H1 (cell line): ENCODE measurements around the gene MINDY3. TPM values are rescaled to one million over a fixed set of nuclear protein-coding genes. Genes with fewer than 3 reads are reported as not detected.

Experiments used
- CTCF ChIA-PET: fragments of 300-600 bp; sonication (Branson Sonifier 250); formaldehyde crosslinking; loops from one replicate; lab custom pipeline; 2021; ENCODE audit not compliant: partially characterized antibody; lab: Charles Lee
- POLR2A ChIA-PET: fragments of 300-600 bp; sonication (Branson Sonifier 250); formaldehyde crosslinking; loops from one replicate; lab custom pipeline; 2021; ENCODE audit warnings: inconsistent platforms; ENCODE audit not compliant: partially characterized antibody; lab: Charles Lee
- DNase-seq, 2 experiments: peaks; one replicate each; pipeline versions ENCODE4 v3.0.0 to v3.0.0-alpha.2; 2010 to 2022; ENCODE audit warnings: low spot score in 2 of 2, low read depth in 1 of 2, mixed read lengths in 1 of 2
- FAIRE-seq: peaks from 2 replicates; lab custom pipeline; 2011; peaks lifted over from hg19 to GRCh38; lab: Jason Lieb, UNC
- H2AFZ ChIP-seq: 2 replicates; pipeline ENCODE4 v1.8.1; 2012; ENCODE audit warnings: low read length, inconsistent platforms
- H2AK5ac ChIP-seq: 2 replicates; pipeline ENCODE4 v1.6.1; 2013; ENCODE audit warnings: low read depth, low read length
- H2BK120ac ChIP-seq: replicated peaks from 2 replicates; pipeline ENCODE3; 2013; ENCODE audit warnings: low read depth, low read length, inconsistent platforms
- H2BK12ac ChIP-seq: 2 replicates; pipeline ENCODE4 v1.6.1; 2013; ENCODE audit warnings: low read depth, low read length
- H2BK15ac ChIP-seq: 2 replicates; pipeline ENCODE4 v1.6.1; 2013; ENCODE audit warnings: low read length
- H2BK20ac ChIP-seq: 2 replicates; pipeline ENCODE4 v1.6.1; 2013; ENCODE audit warnings: low read length
- H2BK5ac ChIP-seq: 2 replicates; pipeline ENCODE4 v1.6.1; 2013; ENCODE audit warnings: low read depth, low read length
- H3K14ac ChIP-seq: 2 replicates; pipeline ENCODE4 v1.6.1; 2013; ENCODE audit warnings: inconsistent platforms; ENCODE audit not compliant: insufficient read length
- H3K18ac ChIP-seq: 2 replicates; pipeline ENCODE4 v1.6.1; 2013; ENCODE audit warnings: low read length; ENCODE audit errors: extremely low read depth
- H3K23ac ChIP-seq: 2 replicates; pipeline ENCODE4 v1.6.1; 2013; ENCODE audit warnings: inconsistent platforms; ENCODE audit not compliant: insufficient read length
- H3K23me2 ChIP-seq: 2 replicates; pipeline ENCODE4 v1.6.1; 2013; ENCODE audit warnings: low read depth, low read length
- H3K27ac ChIP-seq: 2 replicates; pipeline ENCODE4 v1.6.1; 2011; ENCODE audit warnings: low read depth, low read length, inconsistent platforms
- H3K27me3 ChIP-seq, 4 experiments: replicated peaks in 1 of 4; 1 replicate in 1 of 4; 2 replicates in 3 of 4; pipeline versions ENCODE4 v1.6.1 to v1.8.1; 2011 to 2013; ENCODE audit warnings: low read length in 3 of 4, mild to moderate bottlenecking in 3 of 4, inconsistent platforms in 2 of 4, mixed read lengths in 2 of 4, moderate library complexity in 1 of 4; ENCODE audit not compliant: control insufficient read depth in 3 of 4, insufficient read depth in 3 of 4; ENCODE audit errors: extremely low read depth in 1 of 4
- H3K36me3 ChIP-seq, 4 experiments: 2 replicates each; pipeline versions ENCODE4 v1.6.1 to v1.8.1; 2011 to 2013; ENCODE audit warnings: mild to moderate bottlenecking in 4 of 4, low read length in 3 of 4, moderate library complexity in 2 of 4, control low read depth in 1 of 4, inconsistent platforms in 1 of 4; ENCODE audit not compliant: insufficient read depth in 4 of 4, control insufficient read depth in 2 of 4
- H3K4ac ChIP-seq: replicated peaks from 2 replicates; pipeline ENCODE3; 2013; ENCODE audit warnings: low read length, low read depth, mixed read lengths, inconsistent platforms; ENCODE audit not compliant: insufficient read length
- H3K4me1 ChIP-seq, 4 experiments: replicated peaks in 1 of 4; 1 replicate in 1 of 4; 2 replicates in 3 of 4; pipeline versions ENCODE4 v1.6.1 to v1.8.1; 2011 to 2013; ENCODE audit warnings: low read length in 3 of 4, inconsistent platforms in 2 of 4, mixed read lengths in 1 of 4; ENCODE audit not compliant: insufficient read depth in 4 of 4, control insufficient read depth in 3 of 4
- H3K4me2 ChIP-seq, 2 experiments: 2 replicates each; pipeline versions ENCODE4 v1.6.1 to v1.8.1; 2011 to 2013; ENCODE audit warnings: low read depth in 2 of 2, low read length in 2 of 2, control low read depth in 1 of 2, inconsistent platforms in 1 of 2, mild to moderate bottlenecking in 1 of 2; ENCODE audit not compliant: insufficient read depth in 1 of 2
- H3K4me3 ChIP-seq, 4 experiments: fragments of 200-600, 300-600 bp in 1 of 4; sonication (generic), shearing (Covaris generic), sonication (Bioruptor Twin) in 1 of 4; 2 replicates each; pipeline versions ENCODE4 v1.5.1 to v1.8.1; 2011 to 2016; ENCODE audit warnings: low read length in 4 of 4, low read depth in 3 of 4, control low read depth in 2 of 4, inconsistent platforms in 2 of 4, mild to moderate bottlenecking in 2 of 4, mixed read lengths in 1 of 4, moderate library complexity in 1 of 4; ENCODE audit not compliant: insufficient read depth in 2 of 4; ENCODE audit errors: extremely low read depth in 1 of 4
- H3K56ac ChIP-seq: replicated peaks from 2 replicates; pipeline ENCODE3; 2013; ENCODE audit warnings: low read depth, mild to moderate bottlenecking, mixed read lengths, low read length, inconsistent platforms; ENCODE audit not compliant: insufficient read length
- H3K79me1 ChIP-seq: 2 replicates; pipeline ENCODE4 v1.6.1; 2013; ENCODE audit warnings: low read depth, low read length, control low read depth
- H3K79me2 ChIP-seq, 2 experiments: 2 replicates each; pipeline versions ENCODE4 v1.6.1 to v1.8.1; 2012 to 2013; ENCODE audit warnings: low read length in 2 of 2, mild to moderate bottlenecking in 2 of 2, inconsistent platforms in 1 of 2; ENCODE audit not compliant: insufficient read depth in 2 of 2, control insufficient read depth in 1 of 2
- H3K9ac ChIP-seq, 4 experiments: replicated peaks in 1 of 4; 1 replicate in 1 of 4; 2 replicates in 3 of 4; pipeline versions ENCODE4 v1.6.1 to v1.8.1; 2011 to 2013; ENCODE audit warnings: low read depth in 3 of 4, low read length in 3 of 4, control low read depth in 2 of 4, mild to moderate bottlenecking in 2 of 4, moderate library complexity in 2 of 4, inconsistent platforms in 1 of 4; ENCODE audit errors: extremely low read depth in 1 of 4
- H3K9me3 ChIP-seq, 2 experiments: 2 replicates each; pipeline versions ENCODE4 v1.6.1 to v1.8.1; 2012 to 2013; ENCODE audit warnings: mild to moderate bottlenecking in 2 of 2, moderate library complexity in 2 of 2, control low read depth in 1 of 2, inconsistent platforms in 1 of 2, low read depth in 1 of 2, low read length in 1 of 2, mixed read lengths in 1 of 2; ENCODE audit not compliant: insufficient read depth in 2 of 2
- H4K20me1 ChIP-seq, 2 experiments: replicated peaks in 1 of 2; 2 replicates each; pipeline versions ENCODE3 to v1.8.1; 2011 to 2013; ENCODE audit warnings: inconsistent platforms in 2 of 2, low read length in 2 of 2, mild to moderate bottlenecking in 1 of 2; ENCODE audit not compliant: insufficient read depth in 2 of 2, control insufficient read depth in 1 of 2
- H4K5ac ChIP-seq: 2 replicates; pipeline ENCODE4 v1.6.1; 2013; ENCODE audit warnings: low read length, low read depth, mixed read lengths, inconsistent platforms; ENCODE audit not compliant: insufficient read length
- H4K8ac ChIP-seq: 2 replicates; pipeline ENCODE4 v1.8.0; 2013; ENCODE audit warnings: mild to moderate bottlenecking, moderate library complexity, low read length, inconsistent platforms; ENCODE audit not compliant: insufficient read depth; ENCODE audit errors: extremely low read depth
- H4K91ac ChIP-seq: replicated peaks from 2 replicates; pipeline ENCODE3; 2013; ENCODE audit warnings: low read length, mixed read lengths, inconsistent platforms; ENCODE audit not compliant: insufficient read length
- ASH2L ChIP-seq: fragments of 200-600, 300-600 bp; sonication (generic); IDR thresholded peaks from one replicate; pipeline ENCODE4 v1.7.1; 2017; ENCODE audit warnings: low read length
- GTF2F1 ChIP-seq: IDR thresholded peaks from 2 replicates; pipeline ENCODE4 v1.6.1; 2012; ENCODE audit warnings: low read depth, low read length, improper control_type of control experiment, borderline replicate concordance
- HDAC2 ChIP-seq, 2 experiments: fragments of 300-600 bp in 1 of 2; sonication (generic) in 1 of 2; IDR thresholded peaks; 2 replicates each; pipeline ENCODE4 v1.6.1; 2011 to 2012; ENCODE audit warnings: low read depth in 2 of 2, low read length in 2 of 2, mild to moderate bottlenecking in 2 of 2, moderate library complexity in 2 of 2, borderline replicate concordance in 1 of 2, inconsistent platforms in 1 of 2
- MAFK ChIP-seq: IDR thresholded peaks from 2 replicates; pipeline ENCODE4 v1.6.1; 2012; ENCODE audit warnings: low read depth, mild to moderate bottlenecking, improper control_type of control experiment, low read length
- RXRA ChIP-seq: IDR thresholded peaks from 2 replicates; pipeline ENCODE4 v1.6.1; 2011; ENCODE audit warnings: low read depth, mild to moderate bottlenecking, low read length, moderate library complexity; ENCODE audit not compliant: insufficient read depth
- SIN3A ChIP-seq, 2 experiments: IDR thresholded peaks in 1 of 2; conservative IDR thresholded peaks in 1 of 2; 2 replicates each; pipeline ENCODE4 v1.6.1; 2011 to 2012; ENCODE audit warnings: low read length in 2 of 2, improper control_type of control experiment in 1 of 2, low read depth in 1 of 2, mild to moderate bottlenecking in 1 of 2
- SP4 ChIP-seq: IDR thresholded peaks from 2 replicates; pipeline ENCODE4 v1.6.1; 2012; ENCODE audit warnings: low read length, inconsistent platforms
- TEAD4 ChIP-seq: IDR thresholded peaks from 2 replicates; pipeline ENCODE4 v1.6.1; 2012; ENCODE audit warnings: low read depth, low read length, inconsistent platforms, mixed read lengths
- polyA plus RNA-seq, 7 experiments: library from polyadenylated mRNA; depleted of rRNA in 3 of 7; stranded (reverse) in 5 of 7; unstranded in 2 of 7; fragments of >200 nt in 5 of 7; fragments of 200-250 nt in 2 of 7; gene quantifications; 1 replicate in 5 of 7; 2 replicates in 1 of 7; 4 replicates in 1 of 7; pipeline versions ENCODE4 v1.2.1 to v1.2.3, GENCODE V29; 2011 to 2013; ENCODE audit warnings: missing spikeins in 2 of 7, mixed read lengths in 2 of 7
- total RNA-seq: library from RNA; stranded (reverse); fragmentation: NEBNext Ultra II Directional; extraction: Animal tissue kit (Norgen Biotek cat#: 25700); gene quantifications from 2 replicates; pipeline ENCODE4 v1.2.1, GENCODE V29; 2021

The MINDY3 gene
- total and polyA plus RNA-seq, 2 of the 8 experiments (the other 6 are each of a cell fraction or from before 2014, with no cell fraction given) = 4.6 to 13.6 TPM

- H4K20me1 ChIP-seq = no peaks in the 10 kb centered on the region
- H3K14ac ChIP-seq = no peak overlapping the region
- H3K27me3 ChIP-seq = peaks cover 4 to 26% (median 13%) of the 10 kb centered on the region in 4 experiments
- no peaks in the 10 kb centered on the region for H3K36me3 ChIP-seq
- H3K4me1 ChIP-seq = no peaks in the 10 kb centered on the region
- no peak overlapping the region for H3K9ac ChIP-seq
- H4K5ac ChIP-seq = no peak overlapping the region
- H2BK15ac ChIP-seq = no peak overlapping the region
- H2BK120ac ChIP-seq = no peak overlapping the region
- ChIA-PET CTCF (no interaction called here), POLR2A (no interaction called here)
- no peak overlapping the region for H2AFZ ChIP-seq
- H3K18ac ChIP-seq = no peak overlapping the region
- H3K4me2 ChIP-seq = no peak overlapping the region
- H2AK5ac ChIP-seq = no peak overlapping the region
- H2BK20ac ChIP-seq = no peak overlapping the region
- no peak overlapping the region for H2BK5ac ChIP-seq
- no peak overlapping the region for H3K4me3 ChIP-seq
- H3K27ac ChIP-seq = no peak overlapping the region
- no peaks in the 10 kb centered on the region for H3K79me1 ChIP-seq
- H4K91ac ChIP-seq = no peak overlapping the region
- H3K23me2 ChIP-seq = no peaks in the 10 kb centered on the region
- H3K56ac ChIP-seq = no peak overlapping the region
- H4K8ac ChIP-seq = no peak overlapping the region
- no peak for DNase-seq
- H3K79me2 ChIP-seq = no peaks in the 10 kb centered on the region
- no peak overlapping the region for H2BK12ac ChIP-seq
- TF ChIP-seq HDAC2 (IDR thresholded peaks at IDR 0.05; ENCODE audit: borderline replicate concordance in 1 of 2, low read depth in 2 of 2, low read length in 2 of 2) (no peak), ASH2L (no peak), MAFK (no peak), GTF2F1 (no peak), RXRA (no peak), TEAD4 (no peak), SP4 (no peak), SIN3A (conservative IDR thresholded peaks at IDR 0.05 in 1 of 2, IDR thresholded peaks at IDR 0.05 in 1 of 2; ENCODE audit: low read depth in 1 of 2, low read length in 2 of 2) (no peak)
- no peak overlapping the region for H3K23ac ChIP-seq
- H3K4ac ChIP-seq = no peak overlapping the region
- no peaks in the 10 kb centered on the region for H3K9me3 ChIP-seq
- no peak for FAIRE-seq
Observed at GRCh38 chr10:15869935-15870334, 9.6 kb upstream of the MINDY3 start.
